TTC549 (cell line): ENCODE results near the gene CSPG4.
"Not testable (repeated sequence)": the region's sequence is repeated elsewhere in the genome, so short reads cannot be mapped to it uniquely, and the experiment has no call there.

ENCODE experiments used
- FAIRE-seq: peaks from 2 replicates; lab custom pipeline; 2012; peaks lifted over from hg19 to GRCh38; lab: Jason Lieb, UNC

CSPG4 gene

DNA sequence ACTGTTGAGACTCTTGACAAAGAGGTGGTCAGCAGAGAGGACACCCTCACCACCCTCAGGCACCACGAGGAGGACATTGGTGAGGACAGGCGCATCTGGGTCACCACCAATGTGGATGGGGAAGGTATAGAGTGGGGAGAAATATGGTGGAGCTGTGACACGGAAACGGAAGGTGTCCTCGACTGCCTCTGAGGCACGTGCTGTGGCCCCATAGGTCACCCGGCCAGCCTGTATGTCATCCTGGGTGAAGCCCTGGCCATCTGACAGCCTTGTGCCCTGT is 24.4 kb downstream of the CSPG4 start:
- no peak for FAIRE-seq

DNA sequence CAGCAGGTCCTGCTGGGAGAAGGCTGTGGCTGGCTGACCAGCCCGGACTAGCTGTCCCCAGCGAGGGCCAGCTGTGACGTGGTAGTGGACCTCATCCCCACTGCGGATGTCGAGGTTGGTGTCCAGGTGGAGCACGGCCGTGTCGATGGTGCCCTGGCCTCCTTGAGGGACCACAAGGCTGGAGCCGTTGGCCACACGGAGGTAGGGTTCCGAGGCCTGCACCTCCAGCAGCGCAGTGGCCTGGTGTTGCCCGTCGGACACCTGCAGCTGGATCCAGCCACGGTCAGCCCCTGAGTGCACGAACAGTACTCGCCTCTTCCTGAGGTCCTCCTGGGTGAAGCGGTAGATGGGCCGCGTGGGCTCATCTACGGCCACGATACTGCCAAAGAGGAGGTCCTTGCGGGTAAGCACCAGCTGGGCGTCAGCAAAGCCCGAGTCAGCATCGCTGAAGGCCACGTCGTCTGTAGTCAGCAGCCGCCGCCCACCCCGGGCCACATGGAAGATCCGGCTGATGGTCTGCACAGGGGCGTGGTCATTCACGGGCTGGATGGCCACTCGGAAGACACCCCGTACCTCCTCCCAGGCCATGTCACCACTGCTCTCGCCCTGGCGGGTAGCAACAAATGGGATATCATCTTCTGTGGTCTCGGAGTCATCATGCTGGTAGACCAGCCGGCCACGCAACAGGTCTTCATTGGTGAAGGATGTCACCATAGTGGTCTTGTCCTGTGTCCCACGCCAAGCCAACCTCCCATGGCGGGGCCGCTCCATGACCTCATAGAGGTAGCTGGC is 25.0 kb downstream of the CSPG4 start:
- no peak for FAIRE-seq

DNA sequence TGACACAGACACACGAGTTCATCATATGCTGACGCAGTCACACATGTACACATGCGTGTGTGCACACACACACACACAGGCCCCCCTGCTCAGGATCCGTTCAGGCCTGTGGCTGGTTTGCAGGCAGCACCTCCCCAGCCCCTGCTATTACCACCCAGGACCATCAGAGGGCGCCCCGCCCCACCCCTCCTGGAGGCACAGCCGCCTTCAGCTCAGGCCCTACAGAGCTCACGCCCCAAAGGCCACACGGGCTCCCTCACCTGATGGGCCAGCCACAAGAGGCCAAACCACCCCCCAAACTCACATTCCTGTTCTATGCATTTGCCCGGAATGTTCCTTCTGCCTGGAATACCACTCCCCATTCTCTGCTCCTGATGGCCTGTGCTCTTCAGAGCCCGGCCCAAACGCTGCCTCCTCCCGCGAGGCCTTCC is 26.4 kb downstream of the CSPG4 start:
- not testable (repeated sequence) for FAIRE-seq

GRCh38 chr15:75685195-75685594 is 27.5 kb downstream of the CSPG4 start:
- no peak for FAIRE-seq

- no peak for FAIRE-seq
Observed at GRCh38 chr15:75684648-75685047, 28.0 kb downstream of the CSPG4 start.

DNA sequence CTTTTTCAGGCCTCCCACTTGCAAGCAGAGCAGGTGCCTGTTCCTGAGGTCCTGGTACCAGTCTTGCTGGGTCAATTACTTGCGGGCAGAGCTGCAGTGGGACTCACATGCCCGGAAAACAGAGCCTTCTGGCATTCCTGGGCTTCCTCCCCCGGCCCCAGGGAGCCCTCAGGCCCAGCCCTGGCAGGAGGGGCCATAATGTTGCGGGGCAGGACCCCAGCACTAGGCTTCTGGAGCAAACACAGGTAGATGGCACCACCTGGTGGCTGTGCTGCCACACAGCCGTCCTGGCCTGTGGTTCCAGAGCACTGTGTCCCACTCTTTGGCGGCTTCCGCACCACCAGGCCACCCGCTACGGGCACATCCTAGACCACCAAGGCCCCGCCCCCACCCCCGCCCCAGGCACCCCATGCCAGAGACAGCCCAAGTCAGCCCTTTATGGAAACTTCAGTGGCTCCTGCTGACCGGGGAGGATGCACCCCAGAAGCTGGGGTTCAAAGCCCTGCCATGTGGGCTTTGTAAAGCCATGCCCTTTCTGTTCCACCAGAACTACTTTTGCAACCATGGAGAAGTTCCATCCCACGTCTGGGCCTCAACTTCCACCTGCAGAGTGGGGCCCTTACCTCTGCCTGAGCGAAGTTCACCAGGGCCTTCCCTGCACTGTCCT is 28.9 kb downstream of the CSPG4 start:
- not testable (repeated sequence) for FAIRE-seq

DNA sequence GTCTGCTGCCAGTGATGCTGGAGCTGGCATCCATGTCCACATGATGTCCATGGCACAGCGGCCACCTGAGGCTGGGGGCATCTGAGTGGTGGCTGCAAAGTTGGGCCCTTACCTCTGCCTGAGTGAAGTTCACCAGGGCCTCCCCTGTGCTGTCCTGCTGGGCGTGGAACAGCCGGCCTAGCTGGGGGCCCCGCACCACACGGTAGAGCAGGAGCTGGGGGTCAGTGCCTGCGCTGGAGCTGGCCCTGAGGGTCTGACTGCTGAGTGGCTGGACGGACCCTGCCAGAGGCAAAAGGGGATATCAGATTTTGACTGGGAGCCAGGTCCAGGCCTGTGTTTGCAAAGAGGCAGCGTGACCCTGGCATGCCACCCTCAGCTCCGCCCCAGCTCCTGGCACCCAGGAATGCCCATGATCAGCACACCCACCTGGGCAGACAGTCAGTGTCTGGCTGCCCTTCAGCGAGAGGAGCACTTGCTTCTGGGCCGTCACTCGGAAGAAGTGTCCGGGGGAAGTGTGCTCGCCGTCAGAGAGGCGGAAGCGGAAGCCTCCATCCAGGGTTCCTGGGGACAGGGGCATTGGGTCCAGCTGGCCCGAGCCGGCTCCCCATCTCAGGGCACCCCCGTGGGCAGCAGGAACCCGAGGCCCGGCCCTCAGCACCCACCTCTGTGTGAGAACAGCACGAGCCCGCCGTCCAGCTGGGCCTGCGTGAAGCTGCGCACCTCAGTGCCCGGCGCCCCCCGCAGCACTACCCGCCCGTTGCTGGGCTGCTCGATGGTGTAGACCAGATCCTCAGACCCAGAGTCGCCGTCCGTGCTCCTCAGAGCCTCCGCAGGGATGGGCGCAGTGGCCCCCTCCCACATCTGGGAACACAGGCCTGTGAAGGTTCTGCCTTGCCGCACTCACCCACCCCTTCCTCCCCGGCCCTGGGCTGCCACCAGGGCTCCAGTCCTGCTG is 30.2 kb downstream of the CSPG4 start:
- FAIRE-seq: no peak

- FAIRE-seq: no peak
Observed at GRCh38 chr15:75680007-75680789, 32.5 kb downstream of the CSPG4 start.

- not testable (repeated sequence) for FAIRE-seq
Observed at GRCh38 chr15:75678324-75678690, 34.3 kb downstream of the CSPG4 start.

DNA sequence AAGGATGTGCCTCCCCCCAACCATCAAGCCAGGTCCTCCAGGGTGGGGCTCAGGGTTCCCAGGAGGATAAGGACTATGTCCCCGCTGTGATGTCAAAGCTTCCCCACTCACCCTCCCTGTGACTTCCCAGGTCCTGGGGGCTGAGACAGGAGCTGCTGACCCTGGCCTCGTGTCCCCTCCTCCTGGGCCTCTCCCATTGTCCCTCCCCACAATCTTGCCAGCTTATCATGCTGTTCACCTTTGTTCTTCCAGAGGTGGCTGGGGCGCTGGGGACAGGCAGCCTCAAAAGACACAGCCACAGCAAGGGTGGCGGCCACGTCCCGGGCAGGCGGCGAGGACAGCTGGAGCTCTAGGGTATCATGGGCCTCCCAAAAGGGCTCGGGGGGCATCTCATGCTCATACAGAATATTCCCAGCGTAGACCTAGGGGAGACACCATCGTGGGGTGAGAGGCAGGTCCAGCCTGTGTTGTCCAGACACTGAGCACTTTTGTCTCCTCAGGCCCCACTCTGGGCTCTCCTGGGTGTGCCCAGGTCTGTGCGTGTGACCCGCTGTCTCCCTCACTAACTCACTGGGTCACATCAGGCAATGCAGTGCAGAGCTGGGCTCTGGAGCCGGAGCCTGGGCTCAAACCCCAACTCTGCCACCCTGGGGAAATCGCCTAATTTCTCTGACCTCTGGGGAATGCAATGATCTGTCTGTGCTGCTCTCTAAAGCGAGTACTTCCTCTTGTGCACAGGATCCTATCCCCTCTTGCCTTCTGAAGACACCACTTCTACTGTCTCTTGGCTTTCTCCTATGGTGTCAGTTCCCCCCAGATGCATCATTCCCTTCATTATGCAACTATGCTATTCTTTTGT is 35.0 kb downstream of the CSPG4 start:
- no peak for FAIRE-seq

DNA sequence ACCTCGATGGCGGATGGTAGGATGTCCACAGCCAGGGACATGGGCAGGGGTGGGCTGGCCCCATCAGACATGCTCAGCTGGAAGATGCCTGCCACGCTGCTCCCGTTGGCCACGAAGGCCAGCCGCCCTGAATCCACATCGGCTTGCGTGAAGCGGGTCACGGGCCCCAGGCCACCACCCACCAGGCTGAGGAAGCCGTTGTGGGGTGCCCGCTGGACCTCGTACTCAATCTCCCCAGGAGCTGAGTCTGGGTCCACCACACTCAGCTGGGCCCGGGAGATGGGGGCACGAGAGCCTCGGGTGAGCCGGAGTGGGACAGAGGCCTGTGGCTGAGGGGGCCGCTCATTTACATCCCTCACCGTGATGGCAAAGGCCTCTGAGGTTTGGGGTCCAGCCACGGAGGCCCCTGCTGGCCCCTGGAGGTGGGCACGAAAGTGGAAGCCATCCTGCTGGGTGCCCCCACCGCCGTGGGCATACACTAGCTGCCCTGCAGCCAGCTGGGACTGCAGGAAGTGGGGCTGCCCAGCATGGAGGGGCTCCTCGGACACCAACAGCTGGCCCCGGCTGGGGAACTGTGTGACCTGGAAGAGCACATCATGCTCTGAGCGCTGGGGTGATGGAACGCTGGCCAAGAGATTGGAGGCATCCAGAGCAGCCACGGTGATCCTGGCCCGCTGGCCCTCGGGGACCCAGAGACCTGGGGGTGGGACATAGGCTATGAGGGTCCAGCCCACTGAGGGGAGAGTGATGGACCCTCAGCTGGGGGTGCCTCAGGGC is 35.8 kb downstream of the CSPG4 start:
- FAIRE-seq: no peak

GRCh38 chr15:75675579-75676404 is 36.9 kb downstream of the CSPG4 start:
- no peak for FAIRE-seq

- FAIRE-seq: no peak
Observed at GRCh38 chr15:75674366-75674765, 38.3 kb downstream of the CSPG4 start.

GRCh38 chr15:75673426-75674235 is 39.0 kb downstream of the CSPG4 start:
- no peak for FAIRE-seq

GRCh38 chr15:75672646-75673425 is 39.8 kb downstream of the CSPG4 start:
- FAIRE-seq: no peak

GRCh38 chr15:75671730-75672602 is 40.7 kb downstream of the CSPG4 start:
- no peak for FAIRE-seq

DNA sequence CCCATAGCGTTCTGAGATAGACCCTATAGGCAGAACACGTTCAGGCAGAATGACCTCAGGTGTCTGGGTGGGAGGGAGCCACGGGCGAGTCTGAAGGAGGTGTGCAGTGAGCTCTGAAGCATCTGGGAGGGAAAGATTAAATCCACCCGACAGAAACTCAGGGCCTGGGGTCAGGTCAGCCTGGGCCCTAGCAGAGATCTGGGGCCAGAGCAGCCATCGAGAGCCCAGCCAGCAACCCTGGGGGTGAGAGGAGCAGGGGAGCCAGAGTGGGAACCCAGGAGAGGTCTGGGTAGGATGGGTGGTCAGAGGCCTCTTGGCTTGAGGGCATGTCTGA is 42.8 kb downstream of the CSPG4 start:
- FAIRE-seq: no peak
